HepG2 (cell line): Measurements from ENCODE around the gene TBC1D14. TPM values are rescaled to one million over a fixed set of nuclear protein-coding genes. Genes with fewer than 3 reads are reported as not detected.

ENCODE experiments used
- ATF6 ChIP-seq: sonication (generic); formaldehyde crosslinking; conservative IDR thresholded peaks from 2 replicates; pipeline ENCODE4 v1.4.0; 2020; ENCODE audit warnings: missing genetic modification reagents
- HNF1B ChIP-seq: sonication (generic); formaldehyde crosslinking; IDR thresholded peaks from 2 replicates; pipeline ENCODE4 v1.5.1; 2020; ENCODE audit warnings: mild to moderate bottlenecking, moderate library complexity, missing genetic modification reagents
- MEF2D ChIP-seq: sonication (generic); formaldehyde crosslinking; IDR thresholded peaks from 2 replicates; pipeline ENCODE4 v1.5.1; 2020; ENCODE audit warnings: mild to moderate bottlenecking, missing genetic modification reagents
- MNT ChIP-seq: fragments of 450-650 bp; IDR thresholded peaks from 2 replicates; pipeline ENCODE4 v1.6.1; 2016
- RARA ChIP-seq: IDR thresholded peaks from 2 replicates; pipeline ENCODE4 v1.6.1; 2016; ENCODE audit warnings: missing genetic modification reagents, missing compliant biosample characterization
- RBM39 ChIP-seq: fragments of 200-400 bp; formaldehyde crosslinking; IDR thresholded peaks from one replicate; pipeline ENCODE4 v1.6.1; 2018; ENCODE audit warnings: antibody characterized with exemption, mild to moderate bottlenecking, low read depth, low read length; ENCODE audit not compliant: poor library complexity, severe bottlenecking
- RFX5 ChIP-seq: IDR thresholded peaks from 2 replicates; pipeline ENCODE4 v1.6.1; 2011; ENCODE audit warnings: low read depth, low read length, improper control_type of control experiment
- TBX2 ChIP-seq: sonication (generic); formaldehyde crosslinking; IDR thresholded peaks from 2 replicates; pipeline ENCODE4 v1.5.0; 2020; ENCODE audit warnings: missing genetic modification reagents, mild to moderate bottlenecking, borderline replicate concordance
- TCF7L2 ChIP-seq: IDR thresholded peaks from 2 replicates; pipeline ENCODE4 v1.6.1; 2011; ENCODE audit warnings: mild to moderate bottlenecking, low read depth, low read length, moderate library complexity
- TFDP1 ChIP-seq: IDR thresholded peaks from 2 replicates; pipeline ENCODE4 v1.6.1; 2016; ENCODE audit warnings: missing compliant biosample characterization, missing genetic modification reagents, borderline replicate concordance
- TSC22D2 ChIP-seq: sonication (generic); formaldehyde crosslinking; IDR thresholded peaks from 2 replicates; pipeline ENCODE4 v1.5.1; 2020; ENCODE audit warnings: missing genetic modification reagents, mild to moderate bottlenecking, borderline replicate concordance
- UBTF ChIP-seq: sonication (generic); formaldehyde crosslinking; IDR thresholded peaks from 2 replicates; pipeline ENCODE4 v1.4.0; 2020; ENCODE audit warnings: mild to moderate bottlenecking, missing genetic modification reagents
- ZNF572 ChIP-seq: sonication (generic); formaldehyde crosslinking; IDR thresholded peaks from 2 replicates; pipeline ENCODE4 v1.5.1; 2020; ENCODE audit warnings: mild to moderate bottlenecking, missing genetic modification reagents
- ZNF607 ChIP-seq: sonication (generic); formaldehyde crosslinking; IDR thresholded peaks from 2 replicates; pipeline ENCODE4 v1.5.1; 2020; ENCODE audit warnings: missing genetic modification reagents, mild to moderate bottlenecking, borderline replicate concordance
- ZNF710 ChIP-seq: sonication (generic); formaldehyde crosslinking; IDR thresholded peaks from 2 replicates; pipeline ENCODE4 v1.5.0; 2020; ENCODE audit warnings: mild to moderate bottlenecking, missing genetic modification reagents, borderline replicate concordance
- ZNF746 ChIP-seq: sonication (generic); formaldehyde crosslinking; IDR thresholded peaks from 2 replicates; pipeline ENCODE4 v1.8.0; 2022; ENCODE audit warnings: mild to moderate bottlenecking, missing genetic modification reagents
- ZSCAN9 ChIP-seq: IDR thresholded peaks from 2 replicates; pipeline ENCODE4 v1.6.1; 2016; ENCODE audit warnings: borderline replicate concordance
- polyA plus RNA-seq, 8 experiments: library from polyadenylated mRNA; depleted of rRNA in 3 of 8; stranded (reverse) in 7 of 8; unstranded in 1 of 8; fragments of >200 nt; fragmentation: Illumina TruSeq in 4 of 8; extraction: Trizol in 4 of 8; gene quantifications; 2 replicates each; pipeline versions ENCODE4 v1.2.1 to v1.2.3, GENCODE V29; 2011 to 2016; ENCODE audit warnings: low read depth in 4 of 8, missing spikeins in 1 of 8, mixed read lengths in 1 of 8; ENCODE audit not compliant: insufficient read depth in 1 of 8
- total RNA-seq, 5 experiments: library from RNA; depleted of rRNA; stranded (reverse); fragments of >200 nt; fragmentation: Illumina TruSeq; extraction: Trizol; gene quantifications; 2 replicates each; pipeline ENCODE4 v1.2.3, GENCODE V29; 2016; ENCODE audit warnings: low read depth in 1 of 5

The TBC1D14 gene
- total and polyA plus RNA-seq, 2 of the 13 experiments (the other 11 are each of a cell fraction or from before 2014, with no cell fraction given), result 29.5 to 46.5 TPM

- no peak for TF ChIP-seq ZNF746
- peak; percentile 62 for TF ChIP-seq MNT
- TF ChIP-seq ZNF572 (CRISPR knock-in tag), result peak; percentile 81; the same call in 1 of the 2 replicates
- peak; percentile 36; the same call in 1 of the 2 replicates for TF ChIP-seq RARA
- TF ChIP-seq ZSCAN9, result peak; percentile 23; the same call in 1 of the 2 replicates
- TF ChIP-seq RBM39, result no peak
- peak; percentile 75; the same call in 1 of the 2 replicates for TF ChIP-seq HNF1B (CRISPR knock-in tag)
- TF ChIP-seq UBTF (CRISPR knock-in tag), result no peak
- peak; percentile 97 for TF ChIP-seq MEF2D (CRISPR knock-in tag)
- TF ChIP-seq TSC22D2, result no peak
- TF ChIP-seq ATF6 (CRISPR knock-in tag), result no peak
- peak; percentile 31; the same call in 1 of the 2 replicates for TF ChIP-seq TFDP1 (CRISPR knock-in tag)
- 0 out of 2 replicates have a peak, but pooled peaks have one; percentile 11 for TF ChIP-seq ZNF710
- TF ChIP-seq TBX2 (CRISPR knock-in tag), result peak; percentile 59; the same call in 1 of the 2 replicates
- TF ChIP-seq TCF7L2, result no peak
- TF ChIP-seq RFX5, result no peak
- peak; percentile 70; the same call in 1 of the 2 replicates for TF ChIP-seq ZNF607 (CRISPR knock-in tag)
Measured at GRCh38 chr4:6929812-6930464, 20.3 kb downstream of the TBC1D14 start (continued).
